ENCODE data around the gene AKT1.
"Not testable (repeated sequence)": the region's sequence is repeated elsewhere in the genome, so short reads cannot be mapped to it uniquely, and the experiment has no call there.

The AKT1 gene

GRCh38 chr14:104734991-104735779, 60.4 kb downstream of the AKT1 start:
- FAIRE-seq = no peak

DNA sequence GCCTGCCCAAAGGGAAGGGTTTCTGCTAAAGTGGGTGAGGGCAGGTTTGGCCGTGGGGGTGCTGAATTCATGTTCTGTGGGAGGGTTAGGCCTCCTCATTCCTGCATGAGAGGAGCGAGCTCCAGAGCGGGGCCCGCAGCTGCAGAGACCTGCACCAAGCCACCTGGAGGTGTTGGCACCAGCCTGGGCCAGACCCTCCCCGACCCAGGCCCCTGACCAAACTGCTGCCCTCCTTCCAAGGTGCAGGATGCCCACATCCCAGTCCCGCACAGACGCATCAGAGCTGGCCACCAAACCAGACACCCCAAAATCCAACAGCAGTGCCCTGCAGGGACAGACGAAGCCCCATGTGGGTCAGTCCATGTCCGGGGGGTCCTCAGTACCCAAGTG, 61.0 kb downstream of the AKT1 start:
- FAIRE-seq = no peak

- FAIRE-seq = no peak
Measured at GRCh38 chr14:104734051-104734587, 61.4 kb downstream of the AKT1 start.

GRCh38 chr14:104732931-104733681, 62.4 kb downstream of the AKT1 start:
- FAIRE-seq = no peak

DNA sequence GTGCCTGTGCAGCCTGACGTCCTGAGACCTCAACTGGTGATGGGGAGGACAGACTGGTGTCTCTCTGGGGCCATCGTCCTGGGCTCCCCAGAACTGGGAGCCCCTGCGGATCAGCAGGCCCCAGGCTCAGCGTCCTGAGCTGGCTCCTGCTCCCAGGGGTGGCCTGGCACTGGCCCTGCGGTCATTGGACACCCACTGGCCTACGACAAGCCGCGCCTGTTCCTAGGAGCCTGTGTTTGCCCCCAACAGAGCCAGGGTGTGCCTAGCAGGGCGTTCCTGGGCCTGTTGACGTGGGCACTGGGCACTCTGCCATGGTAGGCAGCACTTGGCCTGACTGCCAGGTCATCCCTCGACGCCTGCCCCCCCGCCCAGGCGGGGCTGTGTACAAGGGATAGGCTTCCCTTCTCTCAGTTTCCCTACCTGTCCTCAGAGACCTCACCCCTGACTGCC, 63.2 kb downstream of the AKT1 start:
- no peak for FAIRE-seq

DNA sequence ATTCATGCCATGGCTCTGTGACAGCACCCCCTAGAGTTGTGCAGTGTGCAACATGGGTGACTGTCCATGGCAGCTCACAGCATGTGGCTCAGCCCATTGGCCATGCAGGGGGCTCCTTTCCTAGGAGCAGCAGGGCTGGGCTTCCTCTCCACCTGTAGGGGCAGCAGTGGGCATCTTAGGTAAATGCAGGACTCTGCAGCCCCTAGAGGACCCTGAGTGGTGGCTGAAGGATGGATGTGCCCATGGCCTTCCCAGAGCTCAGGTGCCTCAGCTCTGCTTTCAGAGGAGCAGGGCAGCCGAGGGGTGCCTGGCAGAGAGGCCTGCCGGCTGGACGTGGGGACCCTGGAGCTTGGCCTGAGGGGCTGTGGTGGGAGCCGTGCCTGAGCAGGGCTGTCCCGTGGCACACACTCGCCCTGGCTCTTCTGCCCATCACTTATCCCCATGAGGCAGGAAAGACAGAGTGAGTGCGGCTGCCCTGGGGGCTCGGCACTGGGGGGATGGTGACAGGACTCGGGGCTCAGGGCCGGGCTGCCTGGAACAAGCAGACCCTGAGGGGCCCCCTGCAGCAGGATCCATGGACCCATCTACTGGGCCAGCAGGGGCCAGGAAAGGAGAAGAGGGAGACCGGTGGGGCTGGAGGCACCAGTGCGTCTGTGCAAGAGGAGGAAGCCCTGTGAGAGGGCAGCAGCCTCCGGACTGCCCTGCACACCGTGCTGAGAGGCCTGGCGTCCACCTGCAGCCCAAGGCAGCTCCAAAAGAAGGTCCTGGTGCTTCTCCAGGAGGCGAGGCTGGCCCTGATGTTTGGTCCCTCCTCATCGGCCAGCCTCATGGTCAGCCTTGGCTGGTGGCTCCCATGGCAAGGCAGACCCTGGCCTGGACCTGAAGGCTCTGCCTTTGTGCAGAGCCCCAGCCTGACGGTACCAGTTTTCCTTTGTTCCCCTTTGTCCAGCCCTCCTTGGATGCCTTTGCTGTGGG, 63.9 kb downstream of the AKT1 start:
- FAIRE-seq = no peak

DNA sequence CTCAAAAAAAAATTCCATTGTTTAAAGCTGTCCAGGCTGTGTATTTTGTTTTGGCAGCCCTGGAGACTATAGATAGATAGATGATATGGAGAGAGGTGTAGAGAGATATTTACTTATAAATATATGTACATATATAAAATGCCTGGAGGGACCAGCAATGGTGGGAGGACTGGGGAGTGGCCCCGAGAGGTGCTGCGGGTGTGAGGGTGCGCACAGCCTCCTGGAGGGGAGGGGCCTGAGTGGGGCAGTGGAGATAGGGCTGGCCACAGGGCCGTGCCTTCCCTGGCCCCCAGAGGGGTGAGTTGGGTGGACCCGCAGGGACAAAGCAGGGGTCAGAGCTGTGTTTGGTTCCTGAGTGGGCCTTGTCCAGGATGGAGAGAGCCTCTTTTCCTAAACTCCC, 65.1 kb downstream of the AKT1 start:
- no peak for FAIRE-seq

DNA sequence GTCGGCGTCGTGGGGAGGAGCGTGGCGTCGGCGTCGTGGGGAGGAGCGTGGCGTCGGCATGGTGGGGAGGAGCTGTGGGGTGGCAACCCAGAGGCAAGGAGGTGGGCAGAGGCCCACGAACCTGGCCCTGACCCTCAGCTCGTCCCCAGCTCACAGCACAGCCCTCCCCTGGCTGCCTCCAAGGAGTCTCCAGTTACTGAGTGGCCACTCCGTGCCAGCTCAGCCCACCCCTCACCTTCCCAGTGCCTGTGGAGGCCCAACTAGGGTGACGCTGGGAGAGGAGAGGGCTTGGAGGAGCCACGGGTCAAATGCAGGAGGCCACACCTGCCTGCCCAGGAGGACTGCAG, 65.7 kb downstream of the AKT1 start:
- no peak for FAIRE-seq

GRCh38 chr14:104729176-104729834, 66.2 kb downstream of the AKT1 start:
- not testable (repeated sequence) for FAIRE-seq

DNA sequence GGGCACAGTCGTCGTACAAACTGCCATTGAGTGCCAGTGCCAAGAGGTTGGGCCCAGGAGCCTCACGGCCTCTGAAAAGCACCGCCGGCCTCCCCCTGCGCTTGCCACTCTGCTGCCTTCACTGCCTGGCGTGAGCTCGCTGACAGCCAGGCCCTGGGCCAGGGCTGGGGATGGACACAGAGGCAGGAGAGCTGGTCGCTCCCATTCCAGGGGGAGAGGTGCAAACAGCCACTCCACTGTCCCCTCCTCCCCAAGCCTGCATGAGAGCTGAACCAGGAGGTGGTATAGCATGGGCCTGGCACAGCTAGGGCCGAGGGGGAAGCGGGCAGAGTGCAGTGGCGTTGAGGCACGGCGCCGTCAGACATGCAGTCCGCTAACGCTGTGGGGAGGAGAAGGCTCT, 66.9 kb downstream of the AKT1 start:
- no peak for FAIRE-seq

DNA sequence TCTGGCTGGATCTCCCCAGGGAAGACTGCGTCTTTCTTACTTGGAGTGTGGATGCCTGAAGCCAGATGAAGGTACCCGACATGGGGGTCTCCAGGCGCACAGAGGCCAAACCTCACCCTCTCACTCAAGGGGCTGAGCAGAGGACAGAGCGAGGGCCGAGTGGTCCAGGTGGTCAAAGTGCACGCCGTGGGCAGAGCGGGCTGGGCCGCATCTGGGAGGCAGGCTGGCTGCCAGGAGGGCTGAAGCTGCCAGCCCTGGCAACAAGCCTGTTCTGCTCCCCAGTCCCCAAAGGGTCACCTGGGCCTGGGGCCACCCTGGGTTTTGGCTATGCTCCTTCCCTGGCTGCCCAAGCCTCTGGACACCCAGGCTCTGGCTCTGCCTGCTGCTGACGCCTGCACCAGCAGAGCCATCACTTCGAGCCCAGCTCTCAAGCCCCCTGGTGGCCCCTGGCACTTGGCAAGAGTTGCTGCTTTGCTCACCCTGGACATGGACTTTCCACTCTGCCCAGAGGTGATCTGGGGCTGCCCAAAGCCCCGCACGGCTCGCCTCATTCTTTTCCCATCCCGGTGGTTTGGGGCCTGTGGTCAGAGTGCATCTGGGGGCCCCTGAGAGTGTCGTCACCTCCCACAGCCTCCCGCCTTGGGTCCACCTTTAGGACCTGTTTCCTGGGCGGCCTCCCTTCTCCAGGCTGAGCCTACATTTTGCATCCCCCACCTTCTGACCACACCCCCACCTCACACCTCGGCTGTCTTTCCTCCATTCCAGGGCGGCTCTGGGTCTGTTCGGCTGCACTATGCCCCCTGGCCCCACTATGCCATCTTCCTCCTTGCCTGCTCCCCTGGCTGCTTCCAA, 68.7 kb downstream of the AKT1 start:
- FAIRE-seq = no peak

- FAIRE-seq = no peak
Measured at GRCh38 chr14:104725772-104726548, 69.6 kb downstream of the AKT1 start.

DNA sequence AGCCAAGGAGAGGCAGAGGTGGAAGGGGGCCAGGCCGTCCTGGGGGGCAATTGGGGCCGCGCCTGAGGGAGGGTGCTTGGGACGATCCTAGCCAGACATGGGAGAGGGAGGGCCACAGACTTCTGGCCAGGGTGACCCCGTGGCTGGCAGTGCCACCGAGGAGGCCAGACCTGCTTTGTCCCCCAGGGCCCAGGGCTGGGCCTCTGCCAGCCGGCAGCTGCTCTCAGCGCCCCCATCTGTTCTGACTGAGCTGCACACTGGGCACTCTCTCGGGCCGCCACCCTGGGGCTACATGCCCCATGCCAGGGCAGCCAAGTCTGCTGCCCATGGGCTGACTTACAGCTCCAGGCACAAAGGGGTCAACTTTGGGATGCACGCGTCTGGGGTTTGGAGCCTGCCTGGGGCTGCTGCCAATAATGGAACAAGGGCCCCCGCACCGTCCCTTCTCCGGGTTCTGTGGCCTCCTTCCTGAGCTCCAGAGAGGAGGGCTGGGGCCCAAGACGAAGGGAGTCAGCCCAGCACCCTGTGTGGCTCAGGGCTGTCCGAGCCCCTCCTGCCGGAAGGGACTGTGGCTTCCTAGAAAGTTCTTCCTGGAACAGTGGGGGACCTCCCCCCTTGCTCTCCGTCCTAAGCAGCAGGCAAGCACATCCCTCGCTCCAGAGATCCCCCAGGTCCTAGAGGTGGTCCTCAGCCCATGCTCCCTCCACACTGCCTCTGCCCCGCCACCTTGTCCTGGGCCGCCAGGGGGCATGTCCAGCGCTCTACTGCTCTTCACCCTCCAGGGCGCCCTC, 70.4 kb downstream of the AKT1 start:
- FAIRE-seq = no peak

GRCh38 chr14:104724407-104724980, 71.1 kb downstream of the AKT1 start:
- no peak for FAIRE-seq

- no peak for FAIRE-seq
Measured at GRCh38 chr14:104723651-104724406, 71.7 kb downstream of the AKT1 start, which contains the start of gene ADSS1. TSS of gene ADSS1 (plus strand) at chr14:104724229. CDS start at chr14:104724271, 42 bp downstream.

GRCh38 chr14:104722938-104723650, 72.5 kb downstream of the AKT1 start:
- no peak for FAIRE-seq
